ENCODE data around the gene DPEP1. TPM values are rescaled to one million over a fixed set of nuclear protein-coding genes. Genes with fewer than 3 reads are reported as not detected.
"Not testable (repeated sequence)": the region's sequence is repeated elsewhere in the genome, so short reads cannot be mapped to it uniquely, and the experiment has no call there.

The DPEP1 gene
- polyA plus RNA-seq, 4 donors = 125 to 375 (median 342) TPM

DNA sequence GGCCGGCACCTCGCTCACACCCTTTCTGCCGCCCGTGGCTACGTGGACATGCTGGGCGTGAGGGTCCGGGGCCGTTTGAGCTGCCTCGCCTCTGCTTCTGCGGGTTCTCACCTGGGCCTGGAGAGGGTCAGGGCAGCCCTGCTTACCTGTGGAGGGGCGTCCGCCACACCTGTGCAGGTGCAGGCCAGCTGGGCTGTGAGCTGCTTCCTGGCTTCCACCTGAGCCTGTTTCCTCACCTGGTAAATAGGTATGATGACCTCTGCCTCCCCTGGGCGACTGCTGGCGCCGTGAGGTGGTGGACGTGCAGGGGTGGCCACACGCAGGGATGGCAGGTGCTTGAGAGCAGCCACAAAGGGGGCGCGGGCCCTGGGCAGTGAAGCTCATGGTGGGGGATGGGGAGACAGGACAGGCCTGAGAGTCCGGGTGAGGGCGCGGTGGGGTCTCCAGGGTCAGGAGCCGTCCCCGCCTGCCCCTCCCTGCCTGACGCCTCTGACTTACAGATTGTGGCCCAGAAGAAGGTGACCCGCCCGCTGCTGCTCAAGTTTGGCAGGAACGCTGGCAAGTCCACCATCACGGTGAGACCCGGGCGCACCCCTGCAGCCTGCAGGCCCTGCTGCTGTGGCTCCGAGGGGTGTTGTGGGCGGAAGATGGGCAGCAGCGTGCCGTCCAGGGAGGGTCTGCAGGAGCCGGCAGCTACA is 30.1 kb upstream of the DPEP1 start:
- DNase-seq (no peak), FAIRE-seq (no peak)
- Histone ChIP-seq H3K36me3 (ENCODE audit: control insufficient read depth in 3 of 3, insufficient read depth in 2 of 3, low read depth in 1 of 3, low read length in 3 of 3) (no peaks in the 10 kb centered on the region), H3K9me3 (ENCODE audit: control insufficient read depth in 2 of 2, insufficient read depth in 1 of 2, low read depth in 1 of 2, low read length in 1 of 2) (peaks cover 0 to 7% of the 10 kb centered on the region in 2 donors), H3K27me3 (ENCODE audit: control insufficient read depth in 3 of 3, insufficient read depth in 3 of 3, low read length in 3 of 3) (no peaks in the 10 kb centered on the region), H3K4me1 (ENCODE audit: control insufficient read depth in 3 of 3, insufficient read depth in 2 of 3, low read depth in 1 of 3, low read length in 2 of 3) (peaks cover 0 to 8% (median 0%) of the 10 kb centered on the region in 3 donors), H3K4me3 (ENCODE audit: low read depth in 1 of 3, low read length in 3 of 3) (no peak overlapping the region), H3K27ac (ENCODE audit: low read depth in 1 of 3, low read length in 2 of 3) (no peak overlapping the region)
- 86 to 92% (median 90%) methylated on average over 36 of the region's 36 CpGs for WGBS, 3 donors

DNA sequence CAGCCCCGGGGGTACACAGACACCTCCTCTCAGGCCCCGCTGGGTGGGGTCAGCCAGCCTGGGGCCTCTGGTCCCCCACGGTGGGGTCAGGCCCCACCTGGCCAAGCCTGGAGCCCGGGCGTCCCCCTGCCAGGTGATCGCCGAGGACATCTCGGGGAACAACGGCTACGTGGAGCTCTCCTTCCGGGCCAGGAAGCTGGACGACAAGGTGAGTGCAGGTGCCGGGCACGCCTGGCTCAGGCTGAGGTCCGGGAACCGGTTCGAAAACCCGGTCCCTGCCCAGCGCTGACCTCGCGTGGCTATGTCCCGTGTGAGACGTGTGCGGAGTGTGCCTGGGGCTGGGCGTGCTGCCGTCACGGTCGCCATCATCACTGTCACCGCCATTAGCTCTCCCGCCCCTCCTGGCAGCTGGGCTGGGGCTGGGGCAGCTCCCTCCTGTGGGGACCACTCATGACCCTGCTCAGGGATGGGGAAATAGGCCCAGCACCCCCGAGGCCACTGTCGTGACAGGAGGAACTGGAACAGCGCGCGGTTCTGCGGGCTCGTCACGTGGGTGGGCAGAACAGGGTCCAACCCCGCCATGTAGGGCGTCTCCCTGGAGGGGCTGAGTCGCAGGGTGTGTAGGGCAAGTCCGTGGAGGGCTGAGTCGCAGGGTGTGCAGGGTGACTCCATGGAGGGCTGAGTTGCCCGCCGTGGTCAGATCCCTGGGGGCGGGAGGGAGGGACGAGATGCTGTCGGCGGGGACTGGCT is 29.4 kb upstream of the DPEP1 start:
- H3K4me3 ChIP-seq (ENCODE audit: low read depth in 1 of 3, low read length in 3 of 3) = no peak overlapping the region
- H3K9me3 ChIP-seq (ENCODE audit: control insufficient read depth in 2 of 2, insufficient read depth in 1 of 2, low read depth in 1 of 2, low read length in 1 of 2) = peaks cover 0 to 8% of the 10 kb centered on the region in 2 donors
- FAIRE-seq (no peak), DNase-seq (no peak)
- H3K36me3 ChIP-seq (ENCODE audit: control insufficient read depth in 3 of 3, insufficient read depth in 2 of 3, low read depth in 1 of 3, low read length in 3 of 3) = no peaks in the 10 kb centered on the region
- no peaks in the 10 kb centered on the region for H3K27me3 ChIP-seq (ENCODE audit: control insufficient read depth in 3 of 3, insufficient read depth in 3 of 3, low read length in 3 of 3)
- peaks cover 0 to 8% (median 0%) of the 10 kb centered on the region in 3 donors for H3K4me1 ChIP-seq (ENCODE audit: control insufficient read depth in 3 of 3, insufficient read depth in 2 of 3, low read depth in 1 of 3, low read length in 2 of 3)
- no peak overlapping the region for H3K27ac ChIP-seq (ENCODE audit: low read depth in 1 of 3, low read length in 2 of 3)
- WGBS, 3 donors = 92 to 97% (median 95%) methylated on average over 38 to 49 of the region's 49 CpGs

DNA sequence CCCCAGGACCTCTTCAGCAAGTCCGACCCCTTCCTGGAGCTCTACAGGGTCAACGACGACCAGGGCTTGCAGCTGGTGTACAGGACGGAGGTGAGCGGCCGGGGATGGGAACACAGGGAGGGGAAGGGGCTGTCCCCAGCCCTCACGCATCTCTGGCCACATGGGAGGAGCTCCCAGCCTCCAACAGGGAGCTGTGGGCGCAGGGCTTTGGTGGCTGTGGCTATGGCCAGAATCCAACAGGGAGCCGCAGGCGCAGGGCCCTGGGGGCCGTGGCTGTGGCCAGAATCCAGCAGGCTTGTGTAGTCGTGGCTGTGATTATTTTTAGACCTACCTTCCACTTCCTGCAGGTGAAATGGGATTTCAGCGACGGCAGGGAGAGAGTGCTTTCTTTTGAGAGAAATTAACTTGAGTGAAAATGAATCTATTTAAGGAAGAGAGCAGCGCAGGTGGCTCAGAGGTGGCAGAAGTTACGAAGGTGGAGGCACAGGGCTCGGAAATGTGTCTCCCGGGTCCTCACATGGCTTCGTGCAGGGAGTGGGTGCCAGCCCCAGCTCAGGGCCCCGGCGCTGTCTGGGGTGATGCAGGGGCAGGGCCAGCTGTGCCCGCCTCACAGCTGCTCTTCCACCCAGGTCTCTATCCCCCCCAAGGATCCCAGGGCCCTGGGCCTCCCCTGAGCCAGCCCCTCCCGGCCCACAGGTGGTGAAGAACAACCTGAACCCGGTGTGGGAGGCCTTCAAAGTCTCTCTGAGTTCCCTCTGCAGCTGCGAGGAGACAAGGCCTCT is 28.5 kb upstream of the DPEP1 start:
- no peak for DNase-seq
- no peak overlapping the region for H3K27ac ChIP-seq (ENCODE audit: low read depth in 1 of 3, low read length in 2 of 3)

DNA sequence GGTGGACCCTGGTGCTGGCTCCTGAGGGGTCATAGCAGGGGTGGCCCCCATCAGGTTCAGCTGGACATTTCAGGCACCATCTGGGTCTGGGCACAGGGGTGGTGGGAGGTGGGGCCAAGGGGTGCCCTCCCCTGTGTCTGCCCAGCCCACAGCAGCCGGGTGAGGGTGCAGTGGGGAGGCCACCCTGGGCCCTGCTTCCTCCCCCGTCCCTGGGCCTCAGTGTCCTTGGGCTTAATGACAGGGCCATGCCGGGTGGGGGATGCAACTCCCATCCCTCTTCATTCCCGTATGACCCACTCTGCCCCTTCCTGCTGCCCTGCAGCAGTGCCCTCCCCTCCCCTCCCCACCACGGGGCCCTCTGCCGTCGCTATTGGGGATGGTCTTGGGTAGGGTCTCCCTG is 27.2 kb upstream of the DPEP1 start:
- Histone ChIP-seq H3K4me3 (ENCODE audit: low read depth in 1 of 3, low read length in 3 of 3) (no peak overlapping the region), H3K27ac (ENCODE audit: low read depth in 1 of 3, low read length in 2 of 3) (no peak overlapping the region), H3K4me1 (ENCODE audit: control insufficient read depth in 3 of 3, insufficient read depth in 2 of 3, low read depth in 1 of 3, low read length in 2 of 3) (peaks cover 0 to 8% (median 0%) of the 10 kb centered on the region in 3 donors), H3K27me3 (ENCODE audit: control insufficient read depth in 3 of 3, insufficient read depth in 3 of 3, low read length in 3 of 3) (no peaks in the 10 kb centered on the region), H3K36me3 (ENCODE audit: control insufficient read depth in 3 of 3, insufficient read depth in 2 of 3, low read depth in 1 of 3, low read length in 3 of 3) (no peaks in the 10 kb centered on the region), H3K9me3 (ENCODE audit: control insufficient read depth in 2 of 2, insufficient read depth in 1 of 2, low read depth in 1 of 2, low read length in 1 of 2) (peaks cover 0 to 4% of the 10 kb centered on the region in 2 donors)
- FAIRE-seq = no peak
- no peak for DNase-seq
- 74 to 82% (median 81%) methylated on average over 6 to 7 of the region's 7 CpGs for WGBS, 3 donors

More for the DNA sequence above, 28.5 kb upstream of the DPEP1 start:
- FAIRE-seq = no peak
- Histone ChIP-seq H3K4me3 (ENCODE audit: low read depth in 1 of 3, low read length in 3 of 3) (no peak overlapping the region), H3K4me1 (ENCODE audit: control insufficient read depth in 3 of 3, insufficient read depth in 2 of 3, low read depth in 1 of 3, low read length in 2 of 3) (peaks cover 0 to 8% (median 0%) of the 10 kb centered on the region in 3 donors), H3K27me3 (ENCODE audit: control insufficient read depth in 3 of 3, insufficient read depth in 3 of 3, low read length in 3 of 3) (no peaks in the 10 kb centered on the region), H3K9me3 (ENCODE audit: control insufficient read depth in 2 of 2, insufficient read depth in 1 of 2, low read depth in 1 of 2, low read length in 1 of 2) (peaks cover 0 to 4% of the 10 kb centered on the region in 2 donors), H3K36me3 (ENCODE audit: control insufficient read depth in 3 of 3, insufficient read depth in 2 of 3, low read depth in 1 of 3, low read length in 3 of 3) (no peaks in the 10 kb centered on the region)
- WGBS, 3 donors = 69 to 75% (median 71%) methylated on average over 25 of the region's 25 CpGs

DNA sequence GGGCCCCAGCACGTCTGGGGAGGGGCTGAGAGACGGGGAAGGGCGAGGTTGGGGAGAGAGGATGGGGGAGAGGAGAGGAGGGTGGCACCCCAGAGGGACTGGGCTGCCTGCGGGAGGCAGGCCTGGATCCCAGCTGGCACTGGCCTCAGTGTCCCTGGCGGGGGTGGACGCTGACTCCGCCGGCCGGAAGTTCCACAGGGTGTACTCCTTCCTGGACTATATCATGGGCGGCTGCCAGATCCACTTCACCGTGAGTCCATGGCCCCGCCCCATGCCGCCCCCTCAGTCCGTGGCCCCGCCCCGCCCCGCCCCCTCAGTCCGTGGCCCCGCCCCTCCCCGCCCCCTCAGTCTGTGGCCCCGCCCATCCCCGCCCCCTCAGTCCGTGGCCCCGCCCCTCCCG is 26.6 kb upstream of the DPEP1 start:
- Histone ChIP-seq H3K36me3 (ENCODE audit: control insufficient read depth in 3 of 3, insufficient read depth in 2 of 3, low read depth in 1 of 3, low read length in 3 of 3) (no peaks in the 10 kb centered on the region), H3K27ac (ENCODE audit: low read depth in 1 of 3, low read length in 2 of 3) (no peak overlapping the region), H3K4me3 (ENCODE audit: low read depth in 1 of 3, low read length in 3 of 3) (no peak overlapping the region), H3K27me3 (ENCODE audit: control insufficient read depth in 3 of 3, insufficient read depth in 3 of 3, low read length in 3 of 3) (no peaks in the 10 kb centered on the region), H3K9me3 (ENCODE audit: control insufficient read depth in 2 of 2, insufficient read depth in 1 of 2, low read depth in 1 of 2, low read length in 1 of 2) (peaks cover 0 to 4% of the 10 kb centered on the region in 2 donors), H3K4me1 (ENCODE audit: control insufficient read depth in 3 of 3, insufficient read depth in 2 of 3, low read depth in 1 of 3, low read length in 2 of 3) (peaks cover 0 to 8% (median 0%) of the 10 kb centered on the region in 3 donors)
- no peak for FAIRE-seq
- DNase-seq = no peak
- 71 to 79% (median 73%) methylated on average over 8 to 19 of the region's 25 CpGs for WGBS, 3 donors

DNA sequence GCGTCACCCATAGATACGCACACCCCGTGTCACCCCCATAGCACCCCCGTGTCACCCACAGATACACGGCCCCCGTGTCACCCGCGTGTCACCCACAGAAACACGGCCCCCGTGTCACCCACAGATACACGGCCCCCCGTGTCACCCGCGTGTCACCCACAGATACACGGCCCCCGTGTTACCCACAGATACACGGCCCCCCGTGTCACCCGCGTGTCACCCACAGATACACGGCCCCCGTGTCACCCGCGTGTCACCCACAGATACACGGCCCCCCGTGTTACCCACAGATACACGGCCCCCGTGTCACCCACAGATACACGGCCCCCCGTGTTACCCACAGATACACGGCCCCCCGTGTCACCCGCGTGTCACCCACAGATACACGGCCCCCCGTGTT is 25.8 kb upstream of the DPEP1 start:
- H3K27me3 ChIP-seq (ENCODE audit: control insufficient read depth in 3 of 3, insufficient read depth in 3 of 3, low read length in 3 of 3); H3K36me3 ChIP-seq (ENCODE audit: control insufficient read depth in 3 of 3, insufficient read depth in 2 of 3, low read depth in 1 of 3, low read length in 3 of 3); H3K27ac ChIP-seq (ENCODE audit: low read depth in 1 of 3, low read length in 2 of 3); FAIRE-seq; H3K9me3 ChIP-seq (ENCODE audit: control insufficient read depth in 2 of 2, insufficient read depth in 1 of 2, low read depth in 1 of 2, low read length in 1 of 2); H3K4me3 ChIP-seq (ENCODE audit: low read depth in 1 of 3, low read length in 3 of 3); DNase-seq; H3K4me1 ChIP-seq (ENCODE audit: control insufficient read depth in 3 of 3, insufficient read depth in 2 of 3, low read depth in 1 of 3, low read length in 2 of 3): not testable (repeated sequence)
- WGBS, 3 donors = 98 to 100% (median 100%) methylated on average over 4 to 26 of the region's 36 CpGs

DNA sequence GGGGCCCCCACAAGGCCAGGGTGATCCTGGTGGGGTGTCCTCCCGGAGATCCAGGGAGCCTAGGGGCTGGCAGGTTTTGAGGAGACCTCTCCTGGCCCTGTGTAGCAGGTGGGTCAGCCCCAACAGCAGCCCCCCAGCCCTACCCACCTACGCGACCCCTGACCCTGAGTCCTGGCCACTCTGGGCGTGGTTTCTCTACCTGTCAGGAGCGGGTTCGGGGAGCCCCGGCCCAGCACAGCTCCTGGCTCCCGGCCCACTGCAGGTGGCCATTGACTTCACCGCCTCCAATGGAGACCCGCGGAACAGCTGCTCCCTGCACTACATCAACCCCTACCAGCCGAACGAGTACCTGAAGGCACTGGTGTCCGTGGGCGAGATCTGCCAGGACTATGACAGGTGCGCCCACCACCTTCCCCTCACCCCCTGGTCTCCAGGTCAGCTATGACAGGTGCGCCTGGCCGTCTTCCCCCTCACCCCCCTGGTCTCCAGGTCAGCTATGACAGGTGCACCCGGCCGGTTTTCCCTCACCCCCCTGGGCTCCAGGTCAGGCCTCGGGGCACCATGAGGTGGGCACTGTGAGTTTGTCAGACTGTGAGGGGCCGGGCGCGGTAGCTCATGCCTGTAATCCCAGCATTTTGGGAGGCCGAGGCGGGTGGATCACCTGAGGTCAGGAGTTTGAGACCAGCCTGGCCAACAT is 24.9 kb upstream of the DPEP1 start:
- Histone ChIP-seq H3K4me3 (ENCODE audit: low read depth in 1 of 3, low read length in 3 of 3) (no peak overlapping the region), H3K36me3 (ENCODE audit: control insufficient read depth in 3 of 3, insufficient read depth in 2 of 3, low read depth in 1 of 3, low read length in 3 of 3) (no peaks in the 10 kb centered on the region), H3K9me3 (ENCODE audit: control insufficient read depth in 2 of 2, insufficient read depth in 1 of 2, low read depth in 1 of 2, low read length in 1 of 2) (peaks cover 0 to 4% of the 10 kb centered on the region in 2 donors), H3K27ac (ENCODE audit: low read depth in 1 of 3, low read length in 2 of 3) (no peak overlapping the region), H3K27me3 (ENCODE audit: control insufficient read depth in 3 of 3, insufficient read depth in 3 of 3, low read length in 3 of 3) (no peaks in the 10 kb centered on the region), H3K4me1 (ENCODE audit: control insufficient read depth in 3 of 3, insufficient read depth in 2 of 3, low read depth in 1 of 3, low read length in 2 of 3) (no peaks in the 10 kb centered on the region)
- FAIRE-seq (no peak), DNase-seq (no peak)
- 77 to 93% (median 82%) methylated on average over 23 to 26 of the region's 26 CpGs for WGBS, 3 donors
